HEK293 (cell line): ENCODE data around the gene KCNC1.

ENCODE experiments used
- PBX3 ChIP-seq: sonication (generic); formaldehyde crosslinking; IDR thresholded peaks from 2 replicates; pipeline ENCODE4 v1.8.1; 2022; ENCODE audit warnings: mild to moderate bottlenecking, moderate library complexity, missing genetic modification reagents
- SALL2 ChIP-seq: fragments of 450-650 bp; formaldehyde crosslinking; IDR thresholded peaks from 2 replicates; pipeline ENCODE4 v1.5.0; 2017; ENCODE audit warnings: missing biosample characterization, mild to moderate bottlenecking, missing genetic modification characterization, borderline replicate concordance
- SP2 ChIP-seq: fragments of 450-650 bp; formaldehyde crosslinking; IDR thresholded peaks from 2 replicates; pipeline ENCODE4 v1.5.1; 2016; ENCODE audit warnings: missing biosample characterization, missing genetic modification characterization
- YY1 ChIP-seq: fragments of 450-650 bp; formaldehyde crosslinking; IDR thresholded peaks from 2 replicates; pipeline ENCODE4 v1.5.1; 2018; ENCODE audit warnings: missing biosample characterization, missing genetic modification characterization
- ZBTB21 ChIP-seq: fragments of 450-650 bp; formaldehyde crosslinking; IDR thresholded peaks from 2 replicates; pipeline ENCODE4 v1.5.1; 2017; ENCODE audit warnings: missing biosample characterization, missing genetic modification characterization
- ZNF114 ChIP-seq: fragments of 450-650 bp; formaldehyde crosslinking; IDR thresholded peaks from 2 replicates; pipeline ENCODE4 v1.5.0; 2017; ENCODE audit warnings: missing biosample characterization, missing genetic modification characterization
- ZNF26 ChIP-seq: fragments of 450-650 bp; formaldehyde crosslinking; IDR thresholded peaks from 2 replicates; pipeline ENCODE4 v1.5.1; 2016; ENCODE audit warnings: missing biosample characterization, missing genetic modification characterization
- ZNF610 ChIP-seq: fragments of 450-650 bp; formaldehyde crosslinking; IDR thresholded peaks from 2 replicates; pipeline ENCODE4 v1.5.1; 2016; ENCODE audit warnings: missing biosample characterization, missing genetic modification characterization, borderline replicate concordance
- ZNF791 ChIP-seq: fragments of 450-650 bp; formaldehyde crosslinking; IDR thresholded peaks from 2 replicates; pipeline ENCODE4 v1.5.1; 2016; ENCODE audit warnings: missing biosample characterization, missing genetic modification characterization
- TF ChIP-seq, protein P1 (sequence below): fragments of 450-650 bp; formaldehyde crosslinking; IDR thresholded peaks from 2 replicates; pipeline ENCODE4 v1.5.1; 2016; ENCODE audit warnings: missing biosample characterization, missing genetic modification characterization
- TF ChIP-seq, protein P2 (sequence below): fragments of 450-650 bp; formaldehyde crosslinking; IDR thresholded peaks from 2 replicates; pipeline ENCODE4 v1.5.1; 2016; ENCODE audit warnings: missing biosample characterization, missing genetic modification characterization

DNA sequence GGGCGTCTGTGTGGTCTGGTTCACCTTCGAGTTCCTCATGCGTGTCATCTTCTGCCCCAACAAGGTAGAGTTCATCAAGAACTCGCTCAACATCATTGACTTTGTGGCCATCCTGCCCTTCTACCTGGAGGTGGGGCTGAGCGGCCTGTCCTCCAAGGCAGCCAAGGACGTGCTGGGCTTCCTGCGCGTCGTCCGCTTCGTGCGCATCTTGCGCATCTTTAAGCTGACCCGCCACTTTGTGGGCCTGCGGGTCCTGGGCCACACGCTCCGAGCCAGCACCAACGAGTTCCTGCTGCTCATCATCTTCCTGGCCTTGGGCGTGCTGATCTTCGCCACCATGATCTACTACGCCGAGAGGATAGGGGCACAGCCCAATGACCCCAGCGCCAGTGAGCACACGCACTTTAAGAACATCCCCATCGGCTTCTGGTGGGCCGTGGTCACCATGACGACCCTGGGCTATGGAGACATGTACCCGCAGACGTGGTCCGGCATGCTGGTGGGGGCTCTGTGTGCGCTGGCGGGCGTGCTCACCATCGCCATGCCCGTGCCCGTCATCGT is 37.3 kb downstream of the KCNC1 start:
- TF ChIP-seq, protein P1, sequence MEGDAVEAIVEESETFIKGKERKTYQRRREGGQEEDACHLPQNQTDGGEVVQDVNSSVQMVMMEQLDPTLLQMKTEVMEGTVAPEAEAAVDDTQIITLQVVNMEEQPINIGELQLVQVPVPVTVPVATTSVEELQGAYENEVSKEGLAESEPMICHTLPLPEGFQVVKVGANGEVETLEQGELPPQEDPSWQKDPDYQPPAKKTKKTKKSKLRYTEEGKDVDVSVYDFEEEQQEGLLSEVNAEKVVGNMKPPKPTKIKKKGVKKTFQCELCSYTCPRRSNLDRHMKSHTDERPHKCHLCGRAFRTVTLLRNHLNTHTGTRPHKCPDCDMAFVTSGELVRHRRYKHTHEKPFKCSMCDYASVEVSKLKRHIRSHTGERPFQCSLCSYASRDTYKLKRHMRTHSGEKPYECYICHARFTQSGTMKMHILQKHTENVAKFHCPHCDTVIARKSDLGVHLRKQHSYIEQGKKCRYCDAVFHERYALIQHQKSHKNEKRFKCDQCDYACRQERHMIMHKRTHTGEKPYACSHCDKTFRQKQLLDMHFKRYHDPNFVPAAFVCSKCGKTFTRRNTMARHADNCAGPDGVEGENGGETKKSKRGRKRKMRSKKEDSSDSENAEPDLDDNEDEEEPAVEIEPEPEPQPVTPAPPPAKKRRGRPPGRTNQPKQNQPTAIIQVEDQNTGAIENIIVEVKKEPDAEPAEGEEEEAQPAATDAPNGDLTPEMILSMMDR = no peak
- TF ChIP-seq ZNF26 (tag by site-specific recombination) = no peak
- TF ChIP-seq PBX3 (CRISPR knock-in tag) = no peak
- no peak for TF ChIP-seq SP2 (tag by site-specific recombination)
- no peak for TF ChIP-seq ZNF610 (tag by site-specific recombination)
- TF ChIP-seq ZNF114 (tag by site-specific recombination) = no peak
- TF ChIP-seq, protein P2, sequence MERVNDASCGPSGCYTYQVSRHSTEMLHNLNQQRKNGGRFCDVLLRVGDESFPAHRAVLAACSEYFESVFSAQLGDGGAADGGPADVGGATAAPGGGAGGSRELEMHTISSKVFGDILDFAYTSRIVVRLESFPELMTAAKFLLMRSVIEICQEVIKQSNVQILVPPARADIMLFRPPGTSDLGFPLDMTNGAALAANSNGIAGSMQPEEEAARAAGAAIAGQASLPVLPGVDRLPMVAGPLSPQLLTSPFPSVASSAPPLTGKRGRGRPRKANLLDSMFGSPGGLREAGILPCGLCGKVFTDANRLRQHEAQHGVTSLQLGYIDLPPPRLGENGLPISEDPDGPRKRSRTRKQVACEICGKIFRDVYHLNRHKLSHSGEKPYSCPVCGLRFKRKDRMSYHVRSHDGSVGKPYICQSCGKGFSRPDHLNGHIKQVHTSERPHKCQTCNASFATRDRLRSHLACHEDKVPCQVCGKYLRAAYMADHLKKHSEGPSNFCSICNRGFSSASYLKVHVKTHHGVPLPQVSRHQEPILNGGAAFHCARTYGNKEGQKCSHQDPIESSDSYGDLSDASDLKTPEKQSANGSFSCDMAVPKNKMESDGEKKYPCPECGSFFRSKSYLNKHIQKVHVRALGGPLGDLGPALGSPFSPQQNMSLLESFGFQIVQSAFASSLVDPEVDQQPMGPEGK (tag by site-specific recombination) = no peak
- TF ChIP-seq YY1 (tag by site-specific recombination) = no peak
- no peak for TF ChIP-seq ZNF791 (tag by site-specific recombination)
- TF ChIP-seq SALL2 (tag by site-specific recombination) = no peak
- no peak for TF ChIP-seq ZBTB21 (tag by site-specific recombination)
